ENCODE measurements around the gene C16orf54. TPM values are rescaled to one million over a fixed set of nuclear protein-coding genes. Genes with fewer than 3 reads are reported as not detected.
"Not testable (repeated sequence)": the region's sequence is repeated elsewhere in the genome, so short reads cannot be mapped to it uniquely, and the experiment has no call there.

C16orf54 gene
- total RNA-seq, 2 donors from 2014 or later: 1.7 TPM

DNA sequence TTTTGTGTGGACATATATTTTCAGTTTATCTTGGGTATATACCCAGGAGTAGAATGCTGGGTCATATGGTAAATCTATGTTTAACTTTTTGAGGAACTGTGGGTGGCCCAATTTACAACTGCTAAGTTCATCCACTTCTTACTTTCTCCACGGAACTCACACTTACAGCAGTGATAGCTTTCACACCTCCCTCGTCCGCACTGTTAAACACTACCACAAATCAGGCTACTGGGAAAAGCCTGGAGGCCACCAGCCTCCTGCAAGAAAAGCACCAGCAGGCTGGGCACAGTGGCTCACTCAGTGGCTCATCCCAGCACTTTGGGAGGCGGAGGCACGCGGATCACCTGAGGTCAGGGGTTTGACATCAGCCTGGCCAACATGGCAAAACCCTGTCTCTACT, 17.5 kb upstream of the C16orf54 start:
- DNase-seq: no peak
- no peak overlapping the region for H3K9ac ChIP-seq (ENCODE audit: low read depth in 2 of 2, low read length in 2 of 2)
- intact Hi-C loops (cut with DNase I): no loop called here

DNA sequence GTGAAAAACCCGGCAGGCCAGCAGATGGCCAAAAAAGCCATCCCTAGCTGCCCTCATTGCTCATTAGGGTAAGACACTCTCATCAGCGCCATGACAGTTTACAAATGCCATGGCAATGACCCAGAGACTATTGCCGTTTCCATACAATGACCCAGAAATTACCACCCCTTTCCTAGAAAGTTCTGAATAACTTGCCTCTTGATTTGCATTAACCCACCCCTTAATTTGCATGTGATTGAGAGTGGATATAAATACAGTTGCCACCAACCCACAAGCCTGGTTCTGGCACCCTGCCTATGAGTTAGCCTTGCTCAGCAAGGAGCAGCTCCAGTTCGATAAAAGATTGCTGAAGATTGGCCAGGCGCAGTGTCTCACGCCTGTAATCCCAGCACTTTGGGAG, 16.1 kb upstream of the C16orf54 start:
- no peak overlapping the region for H3K9ac ChIP-seq (ENCODE audit: low read depth in 2 of 2, low read length in 2 of 2)
- H3K9me3 ChIP-seq: no peaks in the 10 kb centered on the region
- TF ChIP-seq, protein P1, sequence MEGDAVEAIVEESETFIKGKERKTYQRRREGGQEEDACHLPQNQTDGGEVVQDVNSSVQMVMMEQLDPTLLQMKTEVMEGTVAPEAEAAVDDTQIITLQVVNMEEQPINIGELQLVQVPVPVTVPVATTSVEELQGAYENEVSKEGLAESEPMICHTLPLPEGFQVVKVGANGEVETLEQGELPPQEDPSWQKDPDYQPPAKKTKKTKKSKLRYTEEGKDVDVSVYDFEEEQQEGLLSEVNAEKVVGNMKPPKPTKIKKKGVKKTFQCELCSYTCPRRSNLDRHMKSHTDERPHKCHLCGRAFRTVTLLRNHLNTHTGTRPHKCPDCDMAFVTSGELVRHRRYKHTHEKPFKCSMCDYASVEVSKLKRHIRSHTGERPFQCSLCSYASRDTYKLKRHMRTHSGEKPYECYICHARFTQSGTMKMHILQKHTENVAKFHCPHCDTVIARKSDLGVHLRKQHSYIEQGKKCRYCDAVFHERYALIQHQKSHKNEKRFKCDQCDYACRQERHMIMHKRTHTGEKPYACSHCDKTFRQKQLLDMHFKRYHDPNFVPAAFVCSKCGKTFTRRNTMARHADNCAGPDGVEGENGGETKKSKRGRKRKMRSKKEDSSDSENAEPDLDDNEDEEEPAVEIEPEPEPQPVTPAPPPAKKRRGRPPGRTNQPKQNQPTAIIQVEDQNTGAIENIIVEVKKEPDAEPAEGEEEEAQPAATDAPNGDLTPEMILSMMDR (IDR thresholded peaks at IDR 0.05): no peak
- H3K27me3 ChIP-seq: no peaks in the 10 kb centered on the region
- peaks cover 5% of the 10 kb centered on the region for H3K4me1 ChIP-seq
- H3K27ac ChIP-seq: no peak overlapping the region
- intact Hi-C loops (cut with DNase I): no loop called here
- DNase-seq: no peak
- no peak overlapping the region for H3K4me3 ChIP-seq
- H3K36me3 ChIP-seq: no peaks in the 10 kb centered on the region

More for the DNA sequence above, 17.5 kb upstream of the C16orf54 start:
- H3K4me1 ChIP-seq: peaks cover 5% of the 10 kb centered on the region
- H3K4me3 ChIP-seq: no peak overlapping the region
- no peaks in the 10 kb centered on the region for H3K36me3 ChIP-seq
- H3K9me3 ChIP-seq: no peaks in the 10 kb centered on the region
- TF ChIP-seq, protein P1 (IDR thresholded peaks at IDR 0.05): no peak
- no peak overlapping the region for H3K27ac ChIP-seq
- H3K27me3 ChIP-seq: no peaks in the 10 kb centered on the region

DNA sequence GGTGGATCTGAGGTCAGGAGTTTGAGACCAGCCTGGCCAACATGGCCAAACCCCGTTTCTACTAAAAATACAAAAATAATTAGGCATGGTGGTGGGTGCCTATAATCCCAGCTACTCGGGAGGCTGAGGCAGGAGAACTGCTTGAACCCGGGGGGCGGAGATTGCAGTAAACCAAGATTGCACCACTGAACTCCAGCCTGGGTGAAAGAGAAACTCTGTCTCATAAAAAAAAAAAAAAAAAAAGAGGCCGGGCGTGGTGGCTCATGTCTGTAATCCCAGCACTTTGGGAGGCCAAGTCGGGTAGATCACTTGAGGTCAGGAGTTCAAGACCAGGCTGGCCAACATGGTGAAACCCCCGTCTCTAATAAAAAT, 15.5 kb upstream of the C16orf54 start:
- H3K36me3 ChIP-seq; H3K27me3 ChIP-seq; H3K4me3 ChIP-seq; H3K9me3 ChIP-seq; DNase-seq; H3K4me1 ChIP-seq; intact Hi-C loops (cut with DNase I): not testable (repeated sequence)
- Histone ChIP-seq H3K9ac (ENCODE audit: low read depth in 2 of 2, low read length in 2 of 2) (peak overlapping the region in 1 of 2 donors; percentile 51), H3K27ac (peak overlapping the region; percentile 42)

DNA sequence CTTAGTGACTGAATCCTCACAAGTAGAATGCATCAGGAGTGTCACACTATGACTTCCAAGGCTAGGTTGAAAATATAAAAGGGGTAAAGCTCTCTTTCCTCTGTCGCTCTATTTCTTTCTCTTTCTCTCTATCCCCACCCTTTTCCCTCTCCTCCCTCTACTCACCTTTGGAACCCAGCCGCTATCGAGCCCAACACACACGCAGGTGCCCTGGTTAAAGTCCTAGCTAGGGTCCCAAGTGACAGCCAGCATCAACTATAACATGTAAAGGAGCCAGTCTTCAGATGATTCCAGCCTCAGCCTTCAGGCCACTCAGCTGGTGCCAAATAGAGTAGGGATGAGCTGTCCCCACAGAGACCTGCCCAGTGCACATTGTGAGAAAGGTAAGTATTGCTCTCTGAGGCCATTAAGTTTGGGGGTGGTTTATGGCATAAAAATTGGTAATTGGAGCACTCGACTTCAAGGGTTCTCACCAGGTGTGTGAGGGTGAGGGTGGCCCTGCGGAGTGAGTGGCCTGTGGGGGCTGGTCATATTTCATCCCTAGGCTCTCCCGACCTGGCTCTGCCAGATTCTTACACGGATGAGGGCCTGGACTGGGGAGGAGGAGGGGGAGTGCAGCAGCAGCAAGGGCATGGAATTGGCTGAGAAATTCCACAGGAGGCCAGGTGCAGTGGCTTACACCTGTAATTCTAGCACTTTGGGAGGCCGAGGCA, 14.9 kb upstream of the C16orf54 start:
- Histone ChIP-seq H3K9ac (ENCODE audit: low read depth in 2 of 2, low read length in 2 of 2) (peak overlapping the region in 1 of 2 donors; percentile 51), H3K27ac (peak overlapping the region; percentile 42), H3K36me3 (no peaks in the 10 kb centered on the region), H3K4me1 (peaks cover 5% of the 10 kb centered on the region), H3K4me3 (no peak overlapping the region), H3K9me3 (no peaks in the 10 kb centered on the region), H3K27me3 (no peaks in the 10 kb centered on the region)
- intact Hi-C loops (cut with DNase I): no loop called here
- TF ChIP-seq, protein P1 (IDR thresholded peaks at IDR 0.05): no peak
- DNase-seq: peak; percentile 71

DNA sequence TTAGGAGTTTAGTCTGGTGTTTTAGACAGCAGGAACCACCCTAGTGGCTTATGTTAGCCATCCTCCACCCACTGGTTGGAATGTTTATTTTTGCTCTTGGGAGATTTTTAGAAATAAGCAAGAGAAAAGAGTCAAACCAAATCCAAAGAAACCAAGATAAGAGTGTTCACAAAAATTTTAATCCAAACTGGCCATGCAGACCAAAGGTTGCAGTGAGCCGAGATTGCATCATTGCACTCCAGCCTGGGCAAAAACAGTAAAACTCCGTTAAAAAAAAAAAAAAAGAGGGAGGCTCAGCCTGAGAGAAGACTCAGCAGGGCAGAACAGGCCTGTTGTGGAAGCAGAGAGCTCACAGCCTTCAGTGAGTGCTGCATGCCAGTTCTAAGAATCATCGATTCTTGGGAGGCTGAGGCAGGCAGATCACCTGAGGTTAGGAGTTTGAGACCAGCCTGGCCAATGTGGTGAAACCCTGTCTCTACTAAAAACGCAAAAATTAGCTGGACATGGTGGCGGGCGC, 12.2 kb upstream of the C16orf54 start:
- TF ChIP-seq, protein P1 (IDR thresholded peaks at IDR 0.05): no peak
- H3K36me3 ChIP-seq: no peaks in the 10 kb centered on the region
- no peaks in the 10 kb centered on the region for H3K27me3 ChIP-seq
- no peaks in the 10 kb centered on the region for H3K9me3 ChIP-seq
- no peaks in the 10 kb centered on the region for H3K4me1 ChIP-seq
- H3K4me3 ChIP-seq: no peak overlapping the region
- no peak for DNase-seq
- H3K9ac ChIP-seq (ENCODE audit: low read depth in 2 of 2, low read length in 2 of 2): no peak overlapping the region
- intact Hi-C loops (cut with DNase I): no loop called here
- no peak overlapping the region for H3K27ac ChIP-seq

DNA sequence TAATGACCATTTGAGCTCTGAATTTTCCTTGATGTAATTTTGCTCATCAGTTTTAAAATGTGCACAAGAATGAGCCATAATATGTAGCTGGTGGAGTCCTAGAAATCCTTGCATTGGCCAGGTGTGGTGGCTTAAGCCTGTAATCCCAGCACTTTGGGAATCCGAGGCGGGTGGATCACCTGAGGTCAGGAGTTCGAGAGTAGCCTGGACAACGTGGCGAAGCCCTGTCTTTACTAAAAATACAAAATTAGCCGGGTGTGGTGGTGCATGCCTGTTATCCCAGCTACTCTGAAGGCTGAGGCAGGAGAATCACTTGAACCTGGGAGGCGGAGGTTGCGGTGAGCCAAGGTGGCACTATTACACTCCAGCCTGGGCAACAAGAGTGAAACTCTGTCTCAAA, 11.3 kb upstream of the C16orf54 start:
- H3K9ac ChIP-seq (ENCODE audit: low read depth in 2 of 2, low read length in 2 of 2); DNase-seq; intact Hi-C loops (cut with DNase I); H3K4me1 ChIP-seq; H3K4me3 ChIP-seq; H3K9me3 ChIP-seq; H3K27me3 ChIP-seq; H3K36me3 ChIP-seq; H3K27ac ChIP-seq: not testable (repeated sequence)
